ENCODE results near the gene MT1X.

DNA sequence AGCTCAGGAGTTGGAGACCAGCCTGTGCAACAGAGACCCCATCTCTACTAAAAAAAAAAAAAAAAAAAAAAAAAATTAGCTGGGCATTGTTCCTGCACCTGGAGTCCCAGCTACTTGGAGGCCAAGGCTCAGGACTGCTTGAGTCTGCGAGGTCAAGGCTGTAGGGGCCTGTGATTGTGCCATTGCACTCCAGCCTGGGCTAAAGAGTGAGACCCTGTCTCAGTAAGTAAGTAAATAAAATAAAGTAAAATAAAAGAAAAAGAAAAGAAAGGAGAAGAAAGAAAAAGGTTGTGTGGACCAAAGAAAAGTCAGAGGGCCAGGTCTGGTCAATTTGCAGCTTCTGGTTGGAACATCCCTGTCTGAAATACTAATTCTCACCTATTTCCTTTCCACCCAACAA lies 18.4 kb downstream of the MT1X start:
- TF ChIP-seq, protein P1, sequence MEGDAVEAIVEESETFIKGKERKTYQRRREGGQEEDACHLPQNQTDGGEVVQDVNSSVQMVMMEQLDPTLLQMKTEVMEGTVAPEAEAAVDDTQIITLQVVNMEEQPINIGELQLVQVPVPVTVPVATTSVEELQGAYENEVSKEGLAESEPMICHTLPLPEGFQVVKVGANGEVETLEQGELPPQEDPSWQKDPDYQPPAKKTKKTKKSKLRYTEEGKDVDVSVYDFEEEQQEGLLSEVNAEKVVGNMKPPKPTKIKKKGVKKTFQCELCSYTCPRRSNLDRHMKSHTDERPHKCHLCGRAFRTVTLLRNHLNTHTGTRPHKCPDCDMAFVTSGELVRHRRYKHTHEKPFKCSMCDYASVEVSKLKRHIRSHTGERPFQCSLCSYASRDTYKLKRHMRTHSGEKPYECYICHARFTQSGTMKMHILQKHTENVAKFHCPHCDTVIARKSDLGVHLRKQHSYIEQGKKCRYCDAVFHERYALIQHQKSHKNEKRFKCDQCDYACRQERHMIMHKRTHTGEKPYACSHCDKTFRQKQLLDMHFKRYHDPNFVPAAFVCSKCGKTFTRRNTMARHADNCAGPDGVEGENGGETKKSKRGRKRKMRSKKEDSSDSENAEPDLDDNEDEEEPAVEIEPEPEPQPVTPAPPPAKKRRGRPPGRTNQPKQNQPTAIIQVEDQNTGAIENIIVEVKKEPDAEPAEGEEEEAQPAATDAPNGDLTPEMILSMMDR (conservative IDR thresholded peaks at IDR 0.05; ENCODE audit: low read depth, low read length), result no peak
- TF ChIP-seq EZH2 (IDR thresholded peaks at IDR 0.05; ENCODE audit: borderline replicate concordance, low read depth, low read length, poor library complexity, severe bottlenecking), result no peak
